Activated CD4-positive, alpha-beta T cell treated with anti-CD3 and anti-CD28 coated beads, Interleukin-2, amount 50 U/mL, for 48 hours (primary cell): ENCODE measurements around the gene NPEPPS.
"Not testable (repeated sequence)": the region's sequence is repeated elsewhere in the genome, so short reads cannot be mapped to it uniquely, and the experiment has no call there.

Experiments used
- DNase-seq, 2 experiments: peaks; one replicate each; pipeline ENCODE4 v3.0.0-alpha.2; 2020

Gene NPEPPS, protein sequence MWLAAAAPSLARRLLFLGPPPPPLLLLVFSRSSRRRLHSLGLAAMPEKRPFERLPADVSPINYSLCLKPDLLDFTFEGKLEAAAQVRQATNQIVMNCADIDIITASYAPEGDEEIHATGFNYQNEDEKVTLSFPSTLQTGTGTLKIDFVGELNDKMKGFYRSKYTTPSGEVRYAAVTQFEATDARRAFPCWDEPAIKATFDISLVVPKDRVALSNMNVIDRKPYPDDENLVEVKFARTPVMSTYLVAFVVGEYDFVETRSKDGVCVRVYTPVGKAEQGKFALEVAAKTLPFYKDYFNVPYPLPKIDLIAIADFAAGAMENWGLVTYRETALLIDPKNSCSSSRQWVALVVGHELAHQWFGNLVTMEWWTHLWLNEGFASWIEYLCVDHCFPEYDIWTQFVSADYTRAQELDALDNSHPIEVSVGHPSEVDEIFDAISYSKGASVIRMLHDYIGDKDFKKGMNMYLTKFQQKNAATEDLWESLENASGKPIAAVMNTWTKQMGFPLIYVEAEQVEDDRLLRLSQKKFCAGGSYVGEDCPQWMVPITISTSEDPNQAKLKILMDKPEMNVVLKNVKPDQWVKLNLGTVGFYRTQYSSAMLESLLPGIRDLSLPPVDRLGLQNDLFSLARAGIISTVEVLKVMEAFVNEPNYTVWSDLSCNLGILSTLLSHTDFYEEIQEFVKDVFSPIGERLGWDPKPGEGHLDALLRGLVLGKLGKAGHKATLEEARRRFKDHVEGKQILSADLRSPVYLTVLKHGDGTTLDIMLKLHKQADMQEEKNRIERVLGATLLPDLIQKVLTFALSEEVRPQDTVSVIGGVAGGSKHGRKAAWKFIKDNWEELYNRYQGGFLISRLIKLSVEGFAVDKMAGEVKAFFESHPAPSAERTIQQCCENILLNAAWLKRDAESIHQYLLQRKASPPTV

DNA sequence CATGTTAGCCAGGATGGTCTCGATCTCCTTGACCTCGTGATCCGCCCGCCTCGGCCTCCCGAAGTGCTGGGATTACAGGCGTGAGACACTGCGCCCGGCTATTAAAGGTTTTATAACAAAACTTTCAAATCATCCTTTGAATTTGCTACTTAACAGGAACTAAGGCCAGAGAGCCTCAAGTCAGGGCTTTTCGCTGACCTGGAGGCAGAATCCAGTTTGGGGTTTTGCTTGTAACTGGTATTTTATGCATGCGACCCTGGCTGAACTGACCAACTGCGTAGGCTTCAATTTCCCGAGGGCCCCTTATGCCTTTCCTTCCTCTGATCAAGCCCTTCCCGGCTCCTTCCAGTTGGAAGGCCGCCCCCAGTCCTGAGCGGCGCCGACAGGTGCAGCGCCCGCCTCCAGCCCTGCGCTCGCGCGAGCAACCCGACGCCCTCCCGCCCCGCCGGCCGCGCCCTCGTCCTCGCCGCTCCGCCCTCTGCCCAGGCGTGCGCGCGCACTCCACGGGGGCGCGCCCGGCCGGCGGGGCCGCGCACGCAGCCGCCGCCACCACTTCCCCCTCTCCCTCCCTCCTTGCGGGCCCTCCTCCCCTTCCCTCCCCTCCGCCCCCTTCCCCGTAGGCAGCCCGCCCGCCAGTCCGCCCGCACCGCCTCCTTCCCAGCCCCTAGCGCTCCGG, at the start of gene NPEPPS:
TSS of gene NPEPPS (plus strand) at position 552 of the 676 bp plus-strand sequence. CDS start 193 bp downstream, outside the sequence.
- peak; percentile 83 to 86 for DNase-seq

GRCh38 chr17:47491841-47492212, 39.1 kb upstream of the NPEPPS start:
- not testable (repeated sequence) for DNase-seq

DNA sequence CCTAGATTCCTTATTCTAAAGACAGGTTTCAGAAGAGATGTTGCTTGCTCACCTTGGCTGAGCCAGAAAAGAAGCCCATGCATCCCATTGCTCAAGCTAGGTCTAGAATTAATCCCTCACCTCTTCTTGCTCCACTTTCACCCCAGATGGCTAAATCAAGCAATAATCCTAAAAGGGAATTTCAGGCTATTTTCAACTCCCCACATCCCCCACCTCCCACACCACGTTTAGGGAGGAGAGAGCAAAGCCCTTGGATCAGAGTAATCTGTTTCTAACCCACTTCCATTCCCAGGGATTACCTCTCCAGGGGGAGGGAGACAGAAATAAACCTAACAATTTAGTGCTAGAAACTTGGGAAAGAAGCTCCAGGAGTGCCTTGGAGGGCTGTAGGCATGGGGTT, 31.8 kb upstream of the NPEPPS start:
- DNase-seq: not testable (repeated sequence)

GRCh38 chr17:47499494-47499893, 31.4 kb upstream of the NPEPPS start:
- DNase-seq: not testable (repeated sequence)

DNA sequence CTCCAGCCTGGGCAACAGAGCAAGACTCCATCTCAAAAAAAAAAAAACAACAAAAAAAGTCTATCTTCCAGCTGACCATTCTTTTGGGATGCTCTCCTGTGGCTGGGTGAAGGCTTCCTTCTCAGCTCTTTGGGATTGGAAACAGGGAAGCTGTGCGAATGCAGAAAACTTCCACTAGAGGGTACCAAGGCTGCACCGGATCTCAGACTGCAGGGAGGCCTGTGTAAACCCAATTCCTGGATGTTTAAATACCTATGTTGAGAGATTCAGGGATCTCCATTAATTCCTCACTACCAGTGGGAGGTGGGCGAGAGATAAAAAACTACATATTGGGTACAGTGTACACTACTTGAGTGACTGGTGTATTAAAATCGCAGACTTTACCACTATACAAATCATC, 30.3 kb upstream of the NPEPPS start:
- not testable (repeated sequence) for DNase-seq

DNA sequence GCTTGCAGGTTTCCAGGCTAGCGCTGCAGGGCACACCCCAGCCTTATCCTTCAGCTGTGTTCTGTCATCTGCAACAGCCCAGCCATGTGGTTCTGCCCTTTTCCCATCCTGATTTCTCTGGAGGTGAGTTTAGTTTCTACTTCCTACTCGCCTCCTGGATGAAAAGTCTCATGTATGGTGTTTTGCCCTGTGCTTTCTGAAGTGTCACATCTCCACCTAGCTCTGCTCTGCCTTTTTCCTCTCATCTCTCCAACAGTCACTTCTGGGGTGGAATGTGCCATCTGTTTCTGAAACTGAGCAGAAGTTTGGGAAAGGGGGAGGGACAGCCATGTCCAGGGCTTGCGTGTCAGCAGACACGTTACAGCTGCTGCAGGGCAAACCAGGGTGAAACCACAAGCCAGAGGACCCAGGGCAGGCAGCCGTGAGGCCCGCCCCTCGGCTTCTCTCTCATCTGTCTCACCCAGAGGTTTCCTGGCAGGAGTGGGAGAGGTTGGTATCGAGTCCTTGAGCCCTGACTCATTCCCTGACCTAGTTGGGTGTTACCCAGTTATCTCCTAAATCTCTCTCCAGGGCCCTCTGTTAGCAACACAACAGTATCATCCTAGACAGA, 28.7 kb upstream of the NPEPPS start:
- peak; percentile 25 to 41 for DNase-seq

DNA sequence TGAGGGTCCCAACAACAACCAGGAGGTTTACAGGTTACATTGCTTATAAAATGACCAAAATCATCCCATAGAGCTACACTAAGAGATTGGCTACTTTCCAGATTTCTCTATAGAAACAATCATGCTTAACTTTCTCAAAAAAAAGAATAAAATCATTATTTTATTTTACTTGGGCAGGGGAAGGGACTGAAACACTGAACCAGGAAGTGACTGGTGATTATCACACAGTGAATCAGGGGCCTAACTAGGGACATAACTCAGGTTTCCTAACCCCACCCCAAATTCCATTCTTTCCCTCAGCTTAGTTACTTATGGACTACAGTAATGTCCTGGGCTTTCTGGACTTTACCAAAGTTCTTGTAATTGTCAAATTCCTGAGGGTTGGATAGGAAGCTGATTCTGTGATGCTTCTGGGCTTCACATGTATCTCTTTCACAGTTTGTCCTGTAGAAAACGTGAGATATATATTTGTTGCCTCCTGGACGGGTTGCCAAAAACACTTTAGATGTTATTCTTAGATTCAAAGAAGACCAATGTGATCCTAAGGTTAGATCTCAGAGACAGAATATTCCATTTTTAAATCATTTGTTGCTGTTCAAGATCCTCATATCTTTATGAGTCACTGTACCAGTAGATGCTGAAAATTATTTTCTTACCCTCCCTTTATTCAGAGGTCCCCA, 28.0 kb upstream of the NPEPPS start:
- DNase-seq: not testable (repeated sequence)

DNA sequence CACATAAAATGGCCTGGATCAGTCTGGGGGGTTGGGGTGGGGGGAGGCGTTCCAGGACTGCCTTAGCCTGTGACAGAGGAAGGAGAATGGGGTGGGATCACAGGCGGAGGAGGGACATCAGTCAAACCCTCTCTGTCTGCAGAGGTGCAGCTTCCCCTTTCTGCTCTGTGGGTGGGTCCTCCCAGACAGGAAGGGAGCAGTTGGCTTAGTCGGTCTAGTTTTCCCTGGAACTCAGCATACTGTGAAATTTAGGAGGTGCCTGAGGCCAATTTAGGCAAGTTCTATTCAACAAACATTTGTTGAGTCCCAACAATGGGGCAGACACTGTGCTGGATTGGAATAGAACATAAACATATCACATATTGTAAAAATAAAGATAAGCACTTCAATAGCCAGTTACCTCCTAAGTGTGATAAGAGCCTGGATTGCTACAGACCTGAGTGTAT, 19.2 kb upstream of the NPEPPS start:
- not testable (repeated sequence) for DNase-seq

GRCh38 chr17:47513301-47513700, 17.6 kb upstream of the NPEPPS start:
- not testable (repeated sequence) for DNase-seq

- not testable (repeated sequence) for DNase-seq
Observed at GRCh38 chr17:47518880-47519279, 12.0 kb upstream of the NPEPPS start.

- DNase-seq: not testable (repeated sequence)
Observed at GRCh38 chr17:47519365-47519764, 11.5 kb upstream of the NPEPPS start.

DNA sequence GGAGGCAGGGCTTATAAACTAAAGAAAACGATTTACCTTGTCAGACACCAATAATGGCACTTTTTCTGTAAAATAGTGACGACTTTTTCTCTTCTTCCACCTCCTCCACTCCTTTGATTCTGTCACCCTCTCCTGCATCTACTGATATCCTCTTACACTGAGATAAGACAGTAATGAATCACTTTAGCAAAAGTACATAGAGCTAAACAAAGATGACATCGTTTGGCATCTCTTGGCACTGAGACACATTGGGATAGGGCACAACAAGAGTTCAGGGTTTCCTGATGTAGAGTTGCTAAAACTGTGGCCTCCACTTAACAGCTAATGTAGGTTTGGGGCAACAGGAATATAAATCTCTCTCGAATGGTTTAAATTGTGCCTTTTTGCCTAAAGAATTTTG, 10.6 kb upstream of the NPEPPS start:
- not testable (repeated sequence) for DNase-seq

GRCh38 chr17:47521434-47521833, 9.5 kb upstream of the NPEPPS start:
- not testable (repeated sequence) for DNase-seq

DNA sequence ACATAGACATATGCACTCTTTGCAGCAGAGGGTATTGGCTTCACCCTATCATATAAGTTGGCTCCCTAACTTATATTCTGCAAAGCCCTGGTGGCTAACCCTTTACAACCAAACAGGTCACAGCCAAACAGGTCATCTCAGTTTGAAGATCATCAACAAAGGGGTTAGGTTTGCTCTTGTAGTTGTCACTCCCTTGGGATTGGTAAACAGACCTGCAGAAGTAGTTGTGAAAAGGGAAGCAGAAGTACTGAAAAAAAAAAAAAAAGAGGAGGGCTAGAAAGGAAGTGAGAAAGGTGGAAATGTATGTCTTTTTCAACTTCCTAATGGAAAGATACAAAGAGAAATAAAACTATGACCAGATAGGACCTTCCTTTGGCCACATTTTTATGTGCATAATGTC, 8.6 kb upstream of the NPEPPS start:
- DNase-seq: not testable (repeated sequence)

GRCh38 chr17:47531233-47531820, 419 bp downstream of the NPEPPS start:
- peak; percentile 15 for DNase-seq

- not testable (repeated sequence) for DNase-seq
Observed at GRCh38 chr17:47539085-47539484, 8.2 kb downstream of the NPEPPS start.

DNA sequence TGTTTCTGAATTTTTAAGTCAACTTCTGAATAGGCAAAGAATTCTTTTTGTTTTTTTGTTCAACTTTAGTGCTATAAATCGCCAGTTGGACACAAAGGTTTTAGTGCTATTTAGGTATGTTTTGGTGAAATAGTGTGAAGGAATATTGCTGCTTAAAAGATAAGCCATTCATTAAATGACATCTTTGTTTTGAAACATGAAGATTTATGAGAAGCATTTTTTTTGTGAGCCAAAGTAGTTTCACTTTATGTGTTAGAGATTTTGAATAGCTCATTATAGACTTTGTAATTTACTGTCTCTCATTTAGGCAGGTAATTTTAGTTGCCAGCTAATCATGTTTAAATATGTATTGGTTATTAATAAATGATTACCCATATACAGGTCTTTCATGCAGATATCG, 10.8 kb downstream of the NPEPPS start:
- not testable (repeated sequence) for DNase-seq

DNA sequence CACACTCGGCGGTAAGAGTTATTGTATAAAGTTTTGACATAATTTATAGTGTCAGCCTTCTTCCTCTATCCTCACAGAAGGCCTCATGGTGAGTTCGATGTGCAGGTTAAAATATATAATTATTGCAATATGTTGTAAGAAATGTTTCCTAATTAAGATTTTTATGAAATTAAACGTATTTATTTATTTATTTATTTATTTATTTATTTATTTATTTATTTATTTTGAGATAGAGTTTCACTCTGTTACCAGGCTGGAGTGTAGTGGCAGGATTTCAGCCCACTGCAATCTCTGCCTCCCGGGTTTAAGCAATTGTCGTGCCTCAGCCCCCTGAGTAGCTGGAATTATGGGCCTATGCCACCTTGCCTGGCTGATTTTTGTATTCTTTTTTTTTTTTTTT, 13.4 kb downstream of the NPEPPS start:
- not testable (repeated sequence) for DNase-seq

GRCh38 chr17:47554733-47555132, 23.8 kb downstream of the NPEPPS start:
- DNase-seq: not testable (repeated sequence)

DNA sequence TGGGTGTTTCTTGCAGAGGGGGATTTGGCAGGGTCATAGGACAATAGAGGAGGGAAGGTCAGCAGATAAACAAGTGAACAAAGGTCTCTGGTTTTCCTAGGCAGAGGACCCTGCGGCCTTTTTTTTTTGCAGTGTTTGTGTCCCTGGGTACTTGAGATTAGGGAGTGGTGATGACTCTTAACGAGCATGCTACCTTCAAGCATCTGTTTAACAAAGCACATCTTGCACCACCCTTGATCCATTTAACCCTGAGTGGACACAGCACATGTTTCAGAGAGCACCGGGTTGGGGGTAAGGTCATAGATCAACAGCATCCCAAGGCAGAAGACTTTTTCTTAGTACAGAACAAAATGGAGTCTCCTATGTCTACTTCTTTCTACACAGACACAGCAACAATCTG, 25.2 kb downstream of the NPEPPS start:
- not testable (repeated sequence) for DNase-seq

DNA sequence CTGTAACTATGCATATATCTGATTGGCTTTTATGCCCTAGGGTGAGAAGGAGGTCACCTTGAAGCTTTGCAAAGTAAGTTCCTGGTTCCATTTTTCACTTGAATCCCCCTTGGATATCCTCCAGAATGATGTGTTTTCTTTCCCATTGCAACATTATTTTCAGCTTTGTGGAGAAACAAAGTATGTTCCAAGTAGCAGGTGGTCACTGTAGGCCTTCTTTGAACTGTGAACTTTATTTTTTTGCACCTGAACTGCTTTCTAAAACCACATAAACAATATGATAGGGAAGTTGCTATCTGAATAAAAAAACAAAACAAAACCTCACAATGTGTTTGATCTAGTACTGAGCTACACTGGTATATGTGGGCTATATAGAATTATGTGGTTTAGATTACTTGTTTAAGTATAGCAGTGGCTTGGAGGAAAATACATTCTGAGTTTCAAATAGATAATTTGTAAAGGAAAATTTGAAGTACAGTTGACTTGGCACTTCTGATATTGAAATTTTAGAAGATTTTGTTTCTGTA, 29.7 kb downstream of the NPEPPS start:
- not testable (repeated sequence) for DNase-seq
